GM12872 (cell line): Measurements from ENCODE around the gene BCAS2.

ENCODE experiments used
- CTCF ChIP-seq: IDR thresholded peaks from 3 replicates; pipeline ENCODE4 v1.5.1; 2011; ENCODE audit warnings: low read depth, mild to moderate bottlenecking, low read length, moderate library complexity; ENCODE audit not compliant: insufficient read depth

The BCAS2 gene

GRCh38 chr1:114545315-114545714 is 36.1 kb downstream of the BCAS2 start:
- TF ChIP-seq CTCF, result no peak

- TF ChIP-seq CTCF, result no peak
Observed at GRCh38 chr1:114540821-114541220, 40.6 kb downstream of the BCAS2 start.

- TF ChIP-seq CTCF, result no peak
Observed at GRCh38 chr1:114540272-114540671, 41.1 kb downstream of the BCAS2 start.

GRCh38 chr1:114536043-114536442 is 45.4 kb downstream of the BCAS2 start:
- TF ChIP-seq CTCF, result no peak

- TF ChIP-seq CTCF, result no peak
Observed at GRCh38 chr1:114535401-114535800, 46.0 kb downstream of the BCAS2 start.

GRCh38 chr1:114531094-114531493 is 50.3 kb downstream of the BCAS2 start:
- no peak for TF ChIP-seq CTCF

- TF ChIP-seq CTCF, result no peak
Observed at GRCh38 chr1:114530224-114530623, 51.2 kb downstream of the BCAS2 start.

GRCh38 chr1:114524944-114525343 is 56.5 kb downstream of the BCAS2 start:
- TF ChIP-seq CTCF, result no peak
